Mucosa of rectum (tissue), 2 donors: ENCODE measurements around the gene SHC2.

Experiments used
- H3K27ac ChIP-seq, 2 donors: one replicate each; pipeline ENCODE4 v1.7.0; 2013; ENCODE audit warnings: inconsistent platforms in 2 of 2, low read depth in 2 of 2, low read length in 2 of 2
- H3K27me3 ChIP-seq, 2 donors: one replicate each; pipeline ENCODE4 v1.7.0; 2013; ENCODE audit warnings: low read length in 2 of 2; ENCODE audit not compliant: control insufficient read depth in 2 of 2, insufficient read depth in 2 of 2
- H3K36me3 ChIP-seq, 2 donors: one replicate each; pipeline ENCODE4 v1.7.0; 2013; ENCODE audit warnings: low read length in 2 of 2; ENCODE audit not compliant: control insufficient read depth in 2 of 2, insufficient read depth in 2 of 2
- H3K4me1 ChIP-seq, 2 donors: one replicate each; pipeline ENCODE4 v1.7.0; 2013; ENCODE audit warnings: low read length in 2 of 2, mild to moderate bottlenecking in 1 of 2; ENCODE audit not compliant: control insufficient read depth in 2 of 2, insufficient read depth in 2 of 2
- H3K4me3 ChIP-seq, 2 donors: one replicate each; pipeline ENCODE4 v1.7.0; 2013; ENCODE audit warnings: low read length in 2 of 2
- H3K9ac ChIP-seq, 2 donors: one replicate each; pipeline ENCODE4 v1.7.0; 2013; ENCODE audit warnings: low read length in 2 of 2, low read depth in 1 of 2, mild to moderate bottlenecking in 1 of 2
- H3K9me3 ChIP-seq, 2 donors: one replicate each; pipeline ENCODE4 v1.7.0; 2013; ENCODE audit warnings: low read length in 2 of 2; ENCODE audit not compliant: control insufficient read depth in 2 of 2
- donor health status: healthy.
- donor health status: Normal muscosa, but diverticular disease.

The SHC2 gene

GRCh38 chr19:406971-407510, 53.8 kb downstream of the SHC2 start:
- Histone ChIP-seq H3K4me1 (peaks cover 2 to 11% of the 10 kb centered on the region in 2 donors), H3K4me3 (no peak overlapping the region), H3K36me3 (no peaks in the 10 kb centered on the region), H3K9ac (no peak overlapping the region), H3K27ac (no peak overlapping the region), H3K9me3 (no peaks in the 10 kb centered on the region), H3K27me3 (peaks cover 19 to 43% of the 10 kb centered on the region in 2 donors)

GRCh38 chr19:406135-406781, 54.6 kb downstream of the SHC2 start:
- H3K27ac ChIP-seq: no peak overlapping the region
- H3K36me3 ChIP-seq: no peaks in the 10 kb centered on the region
- no peak overlapping the region for H3K9ac ChIP-seq
- H3K4me1 ChIP-seq: peaks cover 2 to 11% of the 10 kb centered on the region in 2 donors
- H3K9me3 ChIP-seq: no peaks in the 10 kb centered on the region
- peaks cover 19 to 42% of the 10 kb centered on the region in 2 donors for H3K27me3 ChIP-seq
- no peak overlapping the region for H3K4me3 ChIP-seq

GRCh38 chr19:405121-405965, 55.5 kb downstream of the SHC2 start:
- Histone ChIP-seq H3K36me3 (no peaks in the 10 kb centered on the region), H3K9ac (no peak overlapping the region), H3K9me3 (no peaks in the 10 kb centered on the region), H3K27me3 (peaks cover 18 to 44% of the 10 kb centered on the region in 2 donors), H3K4me1 (peaks cover 2 to 11% of the 10 kb centered on the region in 2 donors), H3K4me3 (no peak overlapping the region), H3K27ac (no peak overlapping the region)

GRCh38 chr19:403221-404027, 57.4 kb downstream of the SHC2 start:
- H3K27ac ChIP-seq: no peak overlapping the region
- H3K9me3 ChIP-seq: no peaks in the 10 kb centered on the region
- H3K36me3 ChIP-seq: no peaks in the 10 kb centered on the region
- H3K9ac ChIP-seq: no peak overlapping the region
- H3K4me3 ChIP-seq: no peak overlapping the region
- peaks cover 2 to 7% of the 10 kb centered on the region in 2 donors for H3K4me1 ChIP-seq
- H3K27me3 ChIP-seq: peaks cover 9 to 32% of the 10 kb centered on the region in 2 donors

GRCh38 chr19:402786-403185, 58.0 kb downstream of the SHC2 start:
- Histone ChIP-seq H3K27ac (no peak overlapping the region), H3K9ac (no peak overlapping the region), H3K9me3 (no peaks in the 10 kb centered on the region), H3K27me3 (peaks cover 9 to 32% of the 10 kb centered on the region in 2 donors), H3K36me3 (no peaks in the 10 kb centered on the region), H3K4me3 (no peak overlapping the region), H3K4me1 (peaks cover 2 to 7% of the 10 kb centered on the region in 2 donors)

DNA sequence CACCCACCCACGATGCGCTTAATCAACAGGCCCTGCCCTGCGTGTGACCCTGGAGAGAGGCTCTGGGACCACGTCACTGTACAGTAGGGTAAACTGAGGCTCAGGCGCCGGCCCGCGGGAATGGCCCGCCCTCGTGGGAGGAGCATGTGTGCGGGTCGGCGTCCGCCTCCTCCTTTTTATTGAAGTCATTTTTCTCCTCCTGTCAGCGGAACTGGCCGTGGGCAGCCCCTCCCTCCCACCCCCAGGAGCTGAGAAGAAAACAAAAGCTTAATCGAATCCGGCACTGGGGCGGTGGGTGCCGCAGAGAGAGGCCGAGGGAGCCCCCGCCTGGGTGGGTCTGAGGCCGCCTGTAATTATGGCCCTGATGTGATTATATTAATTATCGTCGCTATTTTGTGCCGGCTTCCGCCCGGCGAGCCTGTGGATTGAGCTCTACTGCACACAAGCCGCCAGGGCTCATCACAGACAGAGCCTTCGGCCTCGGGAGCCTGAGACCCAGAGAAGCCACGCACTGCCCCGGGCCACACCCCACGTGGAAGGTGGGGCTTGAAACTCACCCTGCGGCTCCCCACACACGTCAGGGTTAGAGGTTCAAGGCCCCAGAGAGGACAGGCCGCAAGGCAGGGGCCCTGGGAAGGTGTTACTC, 58.8 kb downstream of the SHC2 start:
- no peak overlapping the region for H3K27ac ChIP-seq
- no peak overlapping the region for H3K4me3 ChIP-seq
- H3K9me3 ChIP-seq: no peaks in the 10 kb centered on the region
- no peak overlapping the region for H3K9ac ChIP-seq
- peaks cover 9 to 32% of the 10 kb centered on the region in 2 donors for H3K27me3 ChIP-seq
- H3K4me1 ChIP-seq: peaks cover 2 to 7% of the 10 kb centered on the region in 2 donors
- H3K36me3 ChIP-seq: no peaks in the 10 kb centered on the region

DNA sequence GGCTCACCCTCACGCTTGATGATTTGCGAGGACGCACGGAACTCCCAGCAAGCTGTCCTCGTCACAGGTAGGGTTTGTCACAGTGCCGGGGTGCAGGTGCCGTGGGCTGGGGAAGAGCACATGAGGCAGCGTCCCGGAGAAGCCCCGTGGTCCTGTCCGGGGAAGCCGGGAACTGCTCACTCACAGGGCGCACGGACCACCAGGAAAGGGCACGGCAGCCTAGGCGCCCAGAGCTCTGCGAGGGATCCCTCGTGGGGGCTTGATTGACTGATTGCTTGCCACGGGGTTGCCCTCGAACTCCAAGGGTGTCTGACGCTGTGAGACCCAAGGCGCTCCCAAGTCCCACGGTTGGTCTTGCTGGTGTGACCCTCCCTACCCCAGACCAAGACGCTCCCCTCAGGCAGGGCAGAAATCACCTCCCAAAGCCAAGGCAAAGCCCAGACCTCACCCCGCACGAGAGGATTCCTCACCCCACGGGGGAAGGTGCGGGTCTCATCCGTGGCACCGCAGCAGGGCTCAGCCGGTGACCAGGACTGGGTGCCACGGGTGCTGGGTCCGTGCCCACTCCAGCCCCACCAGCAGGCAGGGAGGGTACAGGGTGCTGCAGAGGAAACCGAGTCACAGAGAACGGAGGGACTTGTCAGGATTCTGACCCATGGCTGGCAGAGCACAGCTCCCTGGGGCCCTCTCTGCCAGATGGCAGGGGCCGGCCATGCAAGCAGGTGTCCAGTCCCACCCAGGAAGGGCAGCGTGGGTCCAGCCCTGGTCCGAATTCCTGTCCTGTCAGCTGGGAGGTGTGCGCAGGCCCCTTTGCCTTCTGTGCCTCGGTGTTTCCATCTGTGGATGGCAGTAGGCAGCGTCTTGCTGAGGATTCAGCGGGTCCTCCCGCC, 59.6 kb downstream of the SHC2 start:
- H3K9me3 ChIP-seq: no peaks in the 10 kb centered on the region
- H3K9ac ChIP-seq: no peak overlapping the region
- no peaks in the 10 kb centered on the region for H3K36me3 ChIP-seq
- H3K27ac ChIP-seq: no peak overlapping the region
- H3K4me3 ChIP-seq: no peak overlapping the region
- H3K27me3 ChIP-seq: peaks cover 8 to 27% of the 10 kb centered on the region in 2 donors
- peaks cover 2 to 7% of the 10 kb centered on the region in 2 donors for H3K4me1 ChIP-seq

GRCh38 chr19:399370-399769, 61.5 kb downstream of the SHC2 start:
- Histone ChIP-seq H3K4me1 (no peaks in the 10 kb centered on the region), H3K4me3 (no peak overlapping the region), H3K27me3 (peaks cover 7 to 21% of the 10 kb centered on the region in 2 donors), H3K27ac (no peak overlapping the region), H3K36me3 (no peaks in the 10 kb centered on the region), H3K9me3 (no peaks in the 10 kb centered on the region), H3K9ac (no peak overlapping the region)

GRCh38 chr19:398719-399118, 62.1 kb downstream of the SHC2 start:
- H3K9me3 ChIP-seq: no peaks in the 10 kb centered on the region
- H3K27ac ChIP-seq: no peak overlapping the region
- no peaks in the 10 kb centered on the region for H3K36me3 ChIP-seq
- no peak overlapping the region for H3K4me3 ChIP-seq
- H3K27me3 ChIP-seq: peaks cover 7 to 21% of the 10 kb centered on the region in 2 donors
- no peaks in the 10 kb centered on the region for H3K4me1 ChIP-seq
- H3K9ac ChIP-seq: no peak overlapping the region
